Measurements from ENCODE around the gene RABGAP1L.

The RABGAP1L gene

DNA sequence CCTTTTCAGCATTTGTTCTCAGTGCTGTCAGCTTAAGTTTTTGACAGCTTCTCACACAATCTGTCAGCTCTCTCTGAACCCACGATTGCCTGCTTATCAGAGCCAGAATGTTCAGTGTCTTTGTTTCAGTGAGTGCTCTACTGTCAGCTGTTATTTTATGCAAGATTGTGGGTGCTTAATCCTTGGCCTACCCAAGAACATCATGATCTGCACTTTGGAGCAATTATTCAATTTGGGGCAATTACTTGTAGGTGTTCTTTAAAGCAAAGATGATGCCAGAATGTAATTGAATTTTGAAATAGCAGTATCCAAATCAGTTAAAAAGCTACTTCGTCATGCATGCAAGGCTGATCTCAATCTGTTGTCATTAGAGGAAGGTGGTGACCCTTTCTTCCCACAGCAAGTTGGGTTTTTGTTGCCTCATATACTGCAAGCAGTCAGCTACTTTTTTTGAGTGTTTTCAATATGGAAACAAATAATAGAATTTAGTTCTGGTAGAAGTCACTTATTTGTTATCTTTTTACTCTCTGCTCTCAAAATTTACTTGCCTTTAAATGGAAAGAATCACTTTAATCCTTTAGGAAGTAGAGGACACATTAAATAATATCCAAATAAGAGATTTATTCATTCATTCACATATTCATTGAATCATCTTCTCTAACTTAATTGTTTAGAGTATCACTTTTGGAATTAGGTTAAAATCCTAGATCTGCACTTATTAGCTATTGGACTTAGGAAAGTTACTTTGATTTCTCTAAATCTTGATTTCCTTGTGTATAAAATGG, 586.9 kb downstream of the RABGAP1L start:
- no peak for DNase-seq (ENCODE audit: low read depth, low spot score)

DNA sequence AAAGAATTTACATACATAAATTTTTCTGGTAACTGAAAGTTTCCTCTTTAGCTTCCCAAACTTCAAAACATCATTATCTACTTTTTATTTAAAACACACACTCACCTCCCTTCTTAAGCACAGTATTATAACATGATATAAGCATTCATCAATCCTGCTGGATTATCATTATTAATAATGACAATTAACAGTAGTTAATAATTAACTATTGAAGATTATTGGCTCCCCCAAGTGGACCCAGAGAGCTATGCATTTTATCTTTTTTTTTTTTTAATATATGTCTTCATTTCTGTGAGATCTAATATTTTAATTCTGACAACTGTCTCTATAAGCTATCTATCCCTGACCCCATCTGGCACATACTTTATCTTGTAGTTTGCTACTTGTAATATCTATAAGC, 588.3 kb downstream of the RABGAP1L start:
- DNase-seq (ENCODE audit: low read depth, low spot score), result no peak

DNA sequence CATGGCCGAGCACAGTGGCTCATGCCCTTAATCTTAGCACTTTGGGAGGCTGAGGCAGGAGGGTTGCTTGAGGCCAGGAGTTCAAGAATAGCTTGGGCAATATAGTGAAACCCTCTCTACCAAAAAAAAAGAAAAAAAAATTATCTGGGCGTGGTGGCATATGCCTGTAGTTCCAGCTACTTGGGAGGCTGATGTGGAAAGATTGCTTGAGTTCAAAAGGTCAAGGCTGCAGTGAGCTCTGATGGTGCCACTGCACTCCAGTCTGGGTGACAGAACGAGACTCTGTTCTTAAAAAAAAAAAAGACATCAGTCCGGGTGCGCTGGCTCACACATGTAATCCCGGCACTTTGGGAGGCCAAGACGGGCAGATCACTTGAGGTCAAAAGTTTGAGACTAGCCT, 589.3 kb downstream of the RABGAP1L start:
- DNase-seq (ENCODE audit: low read depth, low spot score), result no peak

- no peak for DNase-seq (ENCODE audit: low read depth, low spot score)
These were observed 593.8 kb downstream of the RABGAP1L start for GRCh38 chr1:174753131-174753530.

DNA sequence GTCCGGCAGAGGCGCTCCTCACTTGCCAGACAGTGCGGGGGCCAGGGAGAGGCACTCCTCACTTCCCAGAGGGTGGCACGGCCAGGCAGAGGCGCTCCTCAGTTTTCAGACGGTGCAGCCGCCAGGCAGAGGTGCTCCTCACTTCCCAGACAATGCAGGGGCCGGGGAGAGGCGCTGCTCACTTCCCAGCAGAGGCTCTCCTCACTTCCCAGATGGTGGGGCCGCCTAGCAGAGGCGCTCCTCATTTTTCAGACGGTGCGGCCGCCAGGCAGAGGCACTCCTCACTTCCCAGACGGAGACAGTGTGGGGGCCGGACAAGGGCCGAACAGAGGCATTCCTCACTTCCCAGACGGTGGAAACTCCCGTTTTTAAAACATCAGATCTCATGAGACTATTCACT, 602.0 kb downstream of the RABGAP1L start:
- DNase-seq (ENCODE audit: low read depth, low spot score), result no peak

GRCh38 chr1:174761901-174762585, 602.7 kb downstream of the RABGAP1L start:
- DNase-seq (ENCODE audit: low read depth, low spot score), result no peak

DNA sequence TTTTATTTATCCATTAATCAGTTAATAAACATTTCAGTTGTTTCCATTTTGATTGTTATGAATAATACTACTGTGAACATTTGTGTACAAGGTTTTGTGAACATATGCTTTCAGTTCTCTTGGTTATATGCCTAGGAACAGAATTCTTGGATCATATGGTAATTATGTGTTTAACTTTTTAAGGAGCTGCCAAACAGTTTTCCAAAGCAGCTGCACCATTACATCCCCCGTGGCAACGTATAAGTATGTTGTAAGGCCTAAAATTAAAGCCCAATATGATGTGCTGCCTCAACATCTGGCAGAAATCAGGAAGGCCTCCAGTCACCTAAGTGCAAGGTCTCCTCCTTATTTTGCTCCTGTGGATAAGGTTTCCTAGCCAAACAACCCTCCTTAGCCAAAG, 604.9 kb downstream of the RABGAP1L start:
- DNase-seq (ENCODE audit: low read depth, low spot score), result no peak

DNA sequence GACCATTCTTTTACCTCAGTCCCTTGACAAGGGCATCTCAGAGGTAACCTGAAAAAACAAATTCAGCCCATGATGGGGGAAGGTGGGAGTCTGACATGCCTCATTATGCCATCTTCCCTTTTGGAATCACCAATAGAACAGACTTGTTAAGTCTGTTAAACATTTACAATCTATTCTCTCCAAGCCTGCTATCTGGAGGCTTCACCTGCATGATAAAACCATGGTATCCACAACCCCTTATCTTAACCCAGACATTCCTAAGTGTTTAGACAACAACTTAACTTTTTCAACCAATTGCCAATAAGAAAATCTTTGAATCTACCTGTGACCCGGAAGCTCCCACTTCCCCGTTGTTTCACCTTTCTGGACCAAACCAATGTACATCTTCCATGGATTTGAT, 607.4 kb downstream of the RABGAP1L start:
- no peak for DNase-seq (ENCODE audit: low read depth, low spot score)

DNA sequence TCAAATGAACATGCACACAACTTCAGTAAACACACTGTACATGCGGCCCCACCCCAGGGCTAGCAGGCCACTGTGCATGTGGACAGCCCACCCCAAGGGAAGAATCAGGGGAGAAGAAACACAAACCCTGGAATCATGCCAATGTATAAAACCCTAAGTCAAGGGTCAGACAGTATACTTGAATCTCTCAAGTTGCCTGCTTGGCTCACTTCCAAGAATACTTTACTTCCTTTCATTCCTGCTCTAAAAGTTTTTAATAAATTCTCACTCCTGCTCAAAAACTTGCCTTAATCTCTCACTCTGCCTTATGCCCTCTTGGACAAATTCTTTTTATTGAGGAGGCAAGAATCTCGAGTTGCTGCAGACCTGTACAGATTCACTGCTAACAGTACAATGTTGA, 609.2 kb downstream of the RABGAP1L start:
- no peak for DNase-seq (ENCODE audit: low read depth, low spot score)

DNA sequence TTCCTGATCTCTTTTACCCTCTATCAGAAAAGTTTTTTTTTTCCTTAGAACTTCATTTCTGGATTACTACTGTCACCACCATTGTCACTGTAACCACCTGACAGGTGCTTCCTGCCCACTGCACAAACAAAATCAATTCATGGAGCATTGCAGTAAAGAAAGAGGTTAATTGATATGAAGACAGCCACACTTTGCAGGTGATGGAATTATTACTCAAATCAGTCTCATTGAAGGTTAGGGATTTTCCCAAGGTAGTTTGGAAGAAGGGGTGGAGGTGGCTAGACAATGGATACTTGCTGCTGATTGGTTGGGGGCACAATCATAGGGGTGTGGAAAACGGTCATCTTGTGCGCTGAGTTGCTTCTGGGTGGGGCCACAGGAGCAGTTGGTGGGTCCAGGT, 609.6 kb downstream of the RABGAP1L start:
- no peak for DNase-seq (ENCODE audit: low read depth, low spot score)

- peak; percentile 6 for DNase-seq (ENCODE audit: low read depth, low spot score)
These were observed 610.7 kb downstream of the RABGAP1L start for GRCh38 chr1:174769961-174770549.

- no peak for DNase-seq (ENCODE audit: low read depth, low spot score)
These were observed 616.3 kb downstream of the RABGAP1L start for GRCh38 chr1:174775621-174776020.

DNA sequence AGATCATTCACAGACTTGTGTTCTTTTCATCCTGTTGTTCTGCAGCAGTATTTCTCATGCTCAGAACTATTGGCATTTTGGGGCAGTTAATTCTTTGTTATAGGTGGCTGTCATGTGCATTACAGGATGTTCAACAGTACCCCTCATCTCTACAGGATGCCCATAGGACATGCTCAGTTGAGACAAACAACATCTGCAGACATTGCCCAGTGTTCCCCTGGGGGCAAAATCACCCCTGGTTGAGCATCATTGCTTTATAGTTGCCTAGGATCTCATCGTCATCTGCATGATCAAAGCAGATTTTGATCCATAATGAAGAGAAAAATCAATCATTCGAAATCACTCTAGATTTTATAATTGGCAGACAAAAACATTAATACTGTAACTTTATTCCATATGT, 617.9 kb downstream of the RABGAP1L start:
- DNase-seq (ENCODE audit: low read depth, low spot score), result no peak

GRCh38 chr1:174785510-174785909, 626.2 kb downstream of the RABGAP1L start:
- no peak for DNase-seq (ENCODE audit: low read depth, low spot score)

DNA sequence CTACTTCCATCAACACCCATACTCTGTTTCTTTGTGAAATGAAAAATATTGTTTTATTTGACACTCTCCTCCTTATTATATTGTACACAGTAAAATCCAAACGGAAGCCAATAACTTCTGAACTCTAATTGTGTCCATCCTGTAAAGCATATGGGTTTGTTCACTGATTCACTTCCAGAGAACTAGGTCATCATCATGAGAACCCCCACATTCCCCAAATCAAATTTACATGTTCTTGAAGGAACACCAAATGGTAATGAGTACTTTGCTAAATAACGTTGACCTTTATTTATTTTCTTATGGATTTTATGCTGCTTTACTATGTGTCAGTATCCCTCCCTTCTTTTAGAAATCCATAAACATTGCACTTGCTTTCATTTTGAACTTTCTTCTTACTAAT, 627.0 kb downstream of the RABGAP1L start:
- DNase-seq (ENCODE audit: low read depth, low spot score), result no peak

- DNase-seq (ENCODE audit: low read depth, low spot score), result no peak
These were observed 627.4 kb downstream of the RABGAP1L start for GRCh38 chr1:174786760-174787159.

- no peak for DNase-seq (ENCODE audit: low read depth, low spot score)
These were observed 629.7 kb downstream of the RABGAP1L start for GRCh38 chr1:174788981-174789380.

GRCh38 chr1:174789399-174789798, 630.1 kb downstream of the RABGAP1L start:
- DNase-seq (ENCODE audit: low read depth, low spot score), result no peak

DNA sequence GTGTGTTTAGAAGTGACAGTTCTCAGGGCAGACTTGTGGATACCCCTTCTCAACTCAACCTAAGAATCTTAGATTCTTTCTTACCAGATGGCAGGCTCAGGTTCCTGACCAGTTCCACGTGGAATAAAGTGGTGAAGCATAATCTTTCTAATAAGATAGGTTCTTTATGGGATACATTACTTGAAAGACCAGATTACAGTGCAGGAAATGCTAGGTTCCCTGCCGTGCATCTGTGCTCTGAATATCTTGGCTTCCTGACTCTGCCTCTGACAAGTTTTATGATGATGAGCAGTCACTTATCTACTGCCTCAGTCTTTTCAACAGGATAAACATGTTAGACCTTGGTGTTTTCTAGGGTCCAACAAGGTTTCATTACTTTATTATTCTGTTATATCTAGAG, 632.5 kb downstream of the RABGAP1L start:
- DNase-seq (ENCODE audit: low read depth, low spot score), result no peak

- DNase-seq (ENCODE audit: low read depth, low spot score), result no peak
These were observed 635.5 kb downstream of the RABGAP1L start for GRCh38 chr1:174794861-174795260.

GRCh38 chr1:174795806-174796205, 636.5 kb downstream of the RABGAP1L start:
- DNase-seq (ENCODE audit: low read depth, low spot score), result no peak

DNA sequence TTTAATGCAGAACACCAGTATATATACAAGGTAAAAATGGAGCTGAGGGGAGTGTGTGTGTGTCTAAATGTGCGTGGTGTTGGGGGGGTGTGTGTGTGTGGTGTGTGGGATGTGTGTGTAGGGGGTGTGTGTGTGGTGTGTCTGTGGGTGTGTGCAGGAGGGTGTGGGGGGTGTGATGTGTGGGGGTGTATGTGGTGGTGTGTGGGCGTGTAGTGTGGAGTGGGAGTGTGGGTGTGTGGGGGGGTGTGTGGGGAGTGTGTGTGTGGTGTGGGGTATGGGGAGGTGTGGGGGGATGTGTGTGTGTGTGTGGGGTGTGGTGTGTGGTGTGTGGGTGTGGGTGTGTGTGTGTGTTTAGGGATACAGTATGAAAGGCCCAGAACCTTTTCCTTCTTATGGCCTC, 638.1 kb downstream of the RABGAP1L start:
- no peak for DNase-seq (ENCODE audit: low read depth, low spot score)

DNA sequence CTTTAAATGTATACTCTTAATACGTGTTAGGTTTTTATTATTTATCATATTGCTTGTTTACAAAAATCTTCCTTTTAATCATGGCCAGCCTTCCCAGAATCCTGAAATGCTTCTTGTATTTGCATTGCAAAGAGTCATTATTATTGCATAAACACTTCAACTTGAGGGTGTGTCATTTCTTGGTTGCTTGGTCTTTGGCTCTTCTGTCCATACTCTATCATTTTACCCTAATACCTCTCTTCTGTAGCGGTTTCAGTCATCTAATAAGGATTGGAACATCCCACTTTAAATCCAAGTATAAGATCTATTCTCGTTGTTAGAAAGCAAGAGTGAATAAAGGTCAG, 639.8 kb downstream of the RABGAP1L start:
- no peak for DNase-seq (ENCODE audit: low read depth, low spot score)

Measured in activated CD4-positive, CD25-positive, alpha-beta regulatory T cell treated with anti-CD3 and anti-CD28 coated beads, Interleukin-2, amount 50 U/mL, for 16 hours (primary cell).